Measurements from ENCODE around the gene RHO. TPM values are rescaled to one million over a fixed set of nuclear protein-coding genes. Genes with fewer than 3 reads are reported as not detected.
"Not testable (repeated sequence)": the region's sequence is repeated elsewhere in the genome, so short reads cannot be mapped to it uniquely, and the experiment has no call there.

Gene RHO
- total RNA-seq, 8 experiments from 2014 or later: 0.04 to 0.42 (median 0.10) TPM; not detected in 3

- no peak for ATAC-seq (replicated peaks in 6 of 8)
- no peak overlapping the region for H3K4me3 ChIP-seq
- in situ Hi-C loops (cut with MboI; ENCODE audit: low pct_unique_long_range_greater_than_20kb in 2 of 9, low sequenced_read_pairs in 9 of 9, unreplicated experiment in 9 of 9): no loop called here
- peaks cover 0 to 9% of the 10 kb centered on the region in 2 donors for H3K4me1 ChIP-seq (replicated peaks in 1 of 2)
- WGBS, 10 experiments: 80 to 100% (median 90%) methylated on average over 1 to 10 of the region's 11 CpGs; no CpG with 5 or more reads in 1 of the 10 experiments
- no peak overlapping the region for H3K27ac ChIP-seq
Measured at GRCh38 chr3:129540776-129541516, 12.5 kb downstream of the RHO start.

- 84 to 100% (median 95%) methylated on average over 1 to 5 of the region's 5 CpGs; no CpG with 5 or more reads in 6 of the 10 experiments for WGBS, 10 experiments
- no peak for ATAC-seq (replicated peaks in 6 of 8)
- in situ Hi-C loops (cut with MboI; ENCODE audit: low pct_unique_long_range_greater_than_20kb in 2 of 9, low sequenced_read_pairs in 9 of 9, unreplicated experiment in 9 of 9): no loop called here
- peaks cover 0 to under 1% of the 10 kb centered on the region in 2 donors for H3K4me1 ChIP-seq (replicated peaks in 1 of 2)
- H3K27ac ChIP-seq: no peak overlapping the region
- H3K4me3 ChIP-seq: no peak overlapping the region
Measured at GRCh38 chr3:129542747-129543146, 14.3 kb downstream of the RHO start.

- ATAC-seq (replicated peaks in 6 of 8): no peak
- Histone ChIP-seq H3K4me1 (replicated peaks in 1 of 2) (peaks cover 0 to 6% of the 10 kb centered on the region in 2 donors), H3K27ac (no peak within 1 kb of the TSS), H3K4me3 (no peak within 1 kb of the TSS)
- in situ Hi-C loops (cut with MboI; ENCODE audit: low pct_unique_long_range_greater_than_20kb in 2 of 9, low sequenced_read_pairs in 9 of 9, unreplicated experiment in 9 of 9): no loop called here
- 59 to 90% (median 80%) methylated on average over 3 to 7 of the region's 16 CpGs; no CpG with 5 or more reads in 7 of the 10 experiments for WGBS, 10 experiments
Measured at GRCh38 chr3:129543156-129543790, 14.8 kb downstream of the RHO start, which contains the start of gene H1-8. H1-8 (plus strand) TSS chr3:129543175; CDS start chr3:129543219, 44 bp downstream.

- peaks cover 0 to 13% of the 10 kb centered on the region in 2 donors for H3K4me1 ChIP-seq (replicated peaks in 1 of 2)
- no peak for ATAC-seq (replicated peaks in 6 of 8)
- 66 to 100% (median 86%) methylated on average over 1 to 5 of the region's 9 CpGs; no CpG with 5 or more reads in 6 of the 10 experiments for WGBS, 10 experiments
- in situ Hi-C loops (cut with MboI; ENCODE audit: low pct_unique_long_range_greater_than_20kb in 2 of 9, low sequenced_read_pairs in 9 of 9, unreplicated experiment in 9 of 9): no loop called here
- no peak overlapping the region for H3K4me3 ChIP-seq
- H3K27ac ChIP-seq: no peak overlapping the region
Measured at GRCh38 chr3:129543999-129544398, 15.6 kb downstream of the RHO start.

- ATAC-seq (replicated peaks in 6 of 8); in situ Hi-C loops (cut with MboI; ENCODE audit: low pct_unique_long_range_greater_than_20kb in 2 of 9, low sequenced_read_pairs in 9 of 9, unreplicated experiment in 9 of 9); H3K27ac ChIP-seq; H3K4me3 ChIP-seq: not testable (repeated sequence)
- WGBS, 10 experiments: 67 to 100% (median 79%) methylated on average over 2 to 3 of the region's 3 CpGs; no CpG with 5 or more reads in 5 of the 10 experiments
- peaks cover 0 to 14% of the 10 kb centered on the region in 2 donors for H3K4me1 ChIP-seq (replicated peaks in 1 of 2)
Measured at GRCh38 chr3:129545951-129546350, 17.5 kb downstream of the RHO start.

GRCh38 chr3:129547241-129547640, 18.8 kb downstream of the RHO start:
- in situ Hi-C loops (cut with MboI; ENCODE audit: low pct_unique_long_range_greater_than_20kb in 2 of 9, low sequenced_read_pairs in 9 of 9, unreplicated experiment in 9 of 9): no loop called here

DNA sequence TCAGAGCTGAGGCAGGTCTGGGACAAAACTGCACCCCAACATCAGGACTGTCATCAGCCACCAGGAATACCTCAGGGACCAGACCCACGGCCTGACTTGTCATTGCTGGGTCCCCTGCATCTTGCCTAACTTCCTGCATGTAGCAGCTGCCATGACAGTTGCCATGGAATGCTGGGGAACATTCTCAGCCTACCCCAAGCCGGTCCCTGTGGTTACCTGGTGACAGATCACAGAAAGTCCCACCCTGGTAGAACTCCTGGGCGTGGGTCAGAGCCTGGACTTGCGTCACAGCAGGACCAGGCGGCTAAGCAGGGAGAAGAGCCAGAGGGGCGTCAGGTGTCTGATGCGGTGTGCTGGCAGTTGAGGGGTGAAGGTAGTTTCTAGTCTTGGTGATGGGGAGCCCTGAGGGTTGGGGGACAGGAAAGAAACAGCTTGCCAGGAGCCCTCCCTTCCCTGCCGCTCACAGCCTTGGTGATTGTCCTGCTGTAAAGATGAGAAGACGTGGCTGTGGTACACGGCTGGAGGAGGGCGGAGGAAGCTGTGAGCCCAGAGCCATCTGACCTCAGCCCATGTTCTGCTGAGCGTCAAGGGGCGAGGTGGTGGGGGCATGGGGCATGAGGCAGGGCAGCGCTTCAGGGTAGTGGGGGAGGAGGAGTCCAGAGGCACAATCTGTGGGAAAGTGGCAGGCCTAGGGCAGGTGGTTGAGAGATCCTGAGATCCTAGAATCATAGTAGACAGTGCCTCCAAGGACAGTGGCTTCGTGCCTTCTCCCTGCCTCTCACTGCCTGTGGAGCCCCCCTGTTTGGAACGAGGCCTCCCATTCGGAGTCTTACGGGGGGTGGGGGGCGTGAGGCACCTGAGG, 19.9 kb downstream of the RHO start:
- 71 to 100% (median 86%) methylated on average over 2 to 9 of the region's 19 CpGs; no CpG with 5 or more reads in 7 of the 10 experiments for WGBS, 10 experiments
- in situ Hi-C loops (cut with MboI; ENCODE audit: low pct_unique_long_range_greater_than_20kb in 2 of 9, low sequenced_read_pairs in 9 of 9, unreplicated experiment in 9 of 9): no loop called here
- peak in 4 of 8 experiments; percentile 19 to 91 (median 58) for ATAC-seq (replicated peaks in 6 of 8)
- Histone ChIP-seq H3K4me3 (no peak overlapping the region), H3K27ac (no peak overlapping the region), H3K4me1 (replicated peaks in 1 of 2) (peaks cover 11 to 26% of the 10 kb centered on the region in 2 donors)

More at GRCh38 chr3:129547241-129547640, 18.8 kb downstream of the RHO start:
- no peak overlapping the region for H3K4me3 ChIP-seq
- ATAC-seq (replicated peaks in 6 of 8): peak in 1 of 8 experiments; percentile 6
- WGBS, 10 experiments: 60 to 100% (median 90%) methylated on average over 4 to 10 of the region's 24 CpGs; no CpG with 5 or more reads in 7 of the 10 experiments
- H3K4me1 ChIP-seq (replicated peaks in 1 of 2): peaks cover 0 to 15% of the 10 kb centered on the region in 2 donors
- no peak overlapping the region for H3K27ac ChIP-seq

DNA sequence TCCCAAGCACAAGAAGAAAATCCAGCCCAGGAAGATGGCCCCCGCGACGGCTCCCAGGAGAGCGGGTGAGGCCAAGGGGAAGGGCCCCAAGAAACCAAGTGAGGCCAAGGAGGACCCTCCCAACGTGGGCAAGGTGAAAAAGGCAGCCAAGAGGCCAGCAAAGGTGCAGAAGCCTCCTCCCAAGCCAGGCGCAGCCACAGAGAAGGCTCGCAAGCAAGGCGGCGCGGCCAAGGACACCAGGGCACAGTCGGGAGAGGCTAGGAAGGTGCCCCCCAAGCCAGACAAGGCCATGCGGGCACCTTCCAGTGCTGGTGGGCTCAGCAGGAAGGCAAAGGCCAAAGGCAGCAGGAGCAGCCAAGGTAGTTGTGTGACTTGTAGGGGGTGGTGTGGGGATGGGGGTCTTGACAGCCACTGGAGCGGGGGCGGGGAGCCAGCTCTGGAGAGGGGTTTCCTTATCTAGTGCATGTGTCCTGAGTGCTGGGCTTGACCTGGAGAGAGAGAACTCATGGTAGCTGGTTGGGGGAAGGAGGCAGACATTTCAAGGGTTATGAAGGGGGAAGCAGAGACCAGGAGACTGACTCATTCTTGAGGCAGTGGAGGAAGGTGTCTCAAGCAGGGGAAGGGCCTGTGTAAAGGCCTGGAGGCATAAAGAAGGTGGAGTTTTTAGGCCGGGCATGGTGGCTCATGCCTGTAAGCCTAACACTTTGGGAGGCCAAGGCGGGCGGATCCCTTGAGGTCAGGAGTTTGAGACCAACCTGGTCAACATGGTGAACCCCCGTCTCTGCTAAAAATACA, 20.8 kb downstream of the RHO start:
- no peak overlapping the region for H3K27ac ChIP-seq
- in situ Hi-C loops (cut with MboI; ENCODE audit: low pct_unique_long_range_greater_than_20kb in 2 of 9, low sequenced_read_pairs in 9 of 9, unreplicated experiment in 9 of 9): no loop called here
- H3K4me3 ChIP-seq: no peak overlapping the region
- 0 to 76% (median 0%) methylated on average over 1 to 2 of the region's 18 CpGs; no CpG with 5 or more reads in 7 of the 10 experiments for WGBS, 10 experiments
- peak in 2 of 8 experiments; percentile 52 to 72 for ATAC-seq (replicated peaks in 6 of 8)
- peaks cover 19 to 34% of the 10 kb centered on the region in 2 donors for H3K4me1 ChIP-seq (replicated peaks in 1 of 2)

DNA sequence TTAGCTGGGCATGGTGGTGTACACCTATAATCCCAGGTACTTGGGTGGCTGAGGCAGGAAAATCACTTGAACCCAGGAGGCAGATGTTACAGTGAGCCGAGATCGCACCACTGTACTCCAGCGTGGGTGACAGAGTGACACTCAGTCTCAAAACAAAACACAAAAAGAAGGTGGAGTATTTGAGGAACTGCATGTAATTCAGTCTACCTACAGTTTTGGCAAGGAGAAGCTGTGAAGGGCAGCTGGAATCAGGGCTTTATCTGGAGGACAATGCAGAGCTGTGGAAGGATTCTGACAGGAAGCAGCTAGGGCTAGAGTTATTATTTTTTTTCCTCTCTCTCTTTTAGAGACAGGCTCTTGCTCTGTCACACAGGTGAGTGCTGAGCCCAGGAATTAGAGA, 21.4 kb downstream of the RHO start:
- H3K27ac ChIP-seq: no peak overlapping the region
- H3K4me1 ChIP-seq (replicated peaks in 1 of 2): peaks cover 25 to 40% of the 10 kb centered on the region in 2 donors
- H3K4me3 ChIP-seq: no peak overlapping the region
- WGBS, 10 experiments: 100% methylated on average over 1 to 3 of the region's 3 CpGs; no CpG with 5 or more reads in 7 of the 10 experiments
- no peak for ATAC-seq (replicated peaks in 6 of 8)
- in situ Hi-C loops (cut with MboI; ENCODE audit: low pct_unique_long_range_greater_than_20kb in 2 of 9, low sequenced_read_pairs in 9 of 9, unreplicated experiment in 9 of 9): no loop called here

DNA sequence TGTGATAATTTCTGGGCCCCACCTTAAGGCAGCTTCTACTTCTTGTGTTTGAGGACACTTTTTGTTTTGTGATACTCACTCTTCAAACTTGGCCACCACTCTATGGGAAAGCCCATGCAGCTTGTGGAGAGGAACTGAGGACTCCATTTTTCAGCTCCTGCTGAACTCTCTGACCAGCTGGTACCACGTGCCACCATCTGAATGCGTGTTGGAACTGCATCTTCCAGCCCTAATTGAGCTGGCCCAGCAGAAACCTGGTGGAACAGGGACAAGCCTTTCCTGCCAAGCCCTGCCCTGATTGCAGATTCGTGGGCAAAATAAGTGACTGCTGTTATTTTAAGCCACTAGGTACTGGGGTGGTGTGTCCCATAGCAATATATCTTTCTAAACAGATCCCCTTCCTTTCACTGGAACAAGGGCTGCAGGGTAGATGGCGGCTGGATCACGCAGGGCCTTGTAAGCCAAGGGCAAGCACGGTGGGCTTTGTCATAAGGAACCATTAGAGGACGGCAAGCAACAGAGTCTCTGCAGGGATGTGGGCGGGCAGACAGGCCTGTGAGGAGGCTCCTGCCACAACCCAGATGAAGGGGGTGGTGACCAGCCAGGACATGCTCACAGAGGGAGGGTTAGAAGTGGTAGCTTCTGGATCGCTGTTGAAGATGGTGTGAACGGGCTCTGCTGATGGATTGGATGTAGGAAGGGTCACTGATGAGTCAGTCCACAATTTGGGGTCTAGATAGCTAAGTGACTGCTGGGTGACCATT, 24.0 kb downstream of the RHO start:
- H3K27ac ChIP-seq: no peak overlapping the region
- ATAC-seq (replicated peaks in 6 of 8): peak in 7 of 8 experiments; percentile 34 to 53 (median 36)
- in situ Hi-C loops (cut with MboI; ENCODE audit: low pct_unique_long_range_greater_than_20kb in 2 of 9, low sequenced_read_pairs in 9 of 9, unreplicated experiment in 9 of 9): no loop called here
- 36 to 93% (median 68%) methylated on average over 1 to 5 of the region's 10 CpGs; no CpG with 5 or more reads in 3 of the 10 experiments for WGBS, 10 experiments
- H3K4me3 ChIP-seq: no peak overlapping the region
- peaks cover 49 to 60% of the 10 kb centered on the region in 2 donors for H3K4me1 ChIP-seq (replicated peaks in 1 of 2)

- Histone ChIP-seq H3K4me3 (no peak overlapping the region), H3K4me1 (replicated peaks in 1 of 2) (peaks cover 56 to 62% of the 10 kb centered on the region in 2 donors), H3K27ac (no peak overlapping the region)
- in situ Hi-C loops (cut with MboI; ENCODE audit: low pct_unique_long_range_greater_than_20kb in 2 of 9, low sequenced_read_pairs in 9 of 9, unreplicated experiment in 9 of 9): no loop called here
- no peak for ATAC-seq (replicated peaks in 6 of 8)
- 29% methylated on average over 1 of the region's 6 CpGs; no CpG with 5 or more reads in 9 of the 10 experiments for WGBS, 10 experiments
Measured at GRCh38 chr3:129553171-129553570, 24.7 kb downstream of the RHO start.

Measured in motor neuron (in vitro differentiated cells).